Stimulated activated CD8-positive, alpha-beta memory T cell treated with anti-CD3 and anti-CD28 coated beads, Interleukin-15, amount 100 ng/mL, for 48 hours (primary cell): ENCODE data around the gene BRAT1.
"Not testable (repeated sequence)": the region's sequence is repeated elsewhere in the genome, so short reads cannot be mapped to it uniquely, and the experiment has no call there.

Experiments used
- DNase-seq, 2 donors: peaks; one replicate each; pipeline ENCODE4 v3.0.0-alpha.2; 2020; ENCODE audit warnings: low read depth in 2 of 2

The BRAT1 gene

GRCh38 chr7:2583798-2584580 lies 28.7 kb upstream of the BRAT1 start:
- DNase-seq, result no peak

GRCh38 chr7:2582006-2582735 lies 26.8 kb upstream of the BRAT1 start:
- no peak for DNase-seq

GRCh38 chr7:2580636-2581035 lies 25.3 kb upstream of the BRAT1 start:
- no peak for DNase-seq

GRCh38 chr7:2577914-2578680 lies 22.8 kb upstream of the BRAT1 start:
- no peak for DNase-seq

- no peak for DNase-seq
These were observed 21.6 kb upstream of the BRAT1 start for GRCh38 chr7:2576742-2577491.

- DNase-seq, result no peak
These were observed 20.5 kb upstream of the BRAT1 start for GRCh38 chr7:2575733-2576340.

- no peak for DNase-seq
These were observed 19.9 kb upstream of the BRAT1 start for GRCh38 chr7:2575046-2575732.

- no peak for DNase-seq
These were observed 18.4 kb upstream of the BRAT1 start for GRCh38 chr7:2573761-2574160.

GRCh38 chr7:2572101-2572842 lies 16.9 kb upstream of the BRAT1 start:
- no peak for DNase-seq

- DNase-seq, result no peak
These were observed 16.1 kb upstream of the BRAT1 start for GRCh38 chr7:2571409-2571808.

- DNase-seq, result no peak
These were observed 14.7 kb upstream of the BRAT1 start for GRCh38 chr7:2570021-2570420.

- DNase-seq, result no peak
These were observed 14.1 kb upstream of the BRAT1 start for GRCh38 chr7:2569421-2569820.

- no peak for DNase-seq
These were observed 13.3 kb upstream of the BRAT1 start for GRCh38 chr7:2568521-2569223.

GRCh38 chr7:2567679-2568278 lies 12.5 kb upstream of the BRAT1 start:
- DNase-seq, result no peak

- no peak for DNase-seq
These were observed 11.8 kb upstream of the BRAT1 start for GRCh38 chr7:2566890-2567678.

GRCh38 chr7:2566348-2566889 lies 11.1 kb upstream of the BRAT1 start:
- DNase-seq, result no peak

- no peak for DNase-seq
These were observed 9.7 kb upstream of the BRAT1 start for GRCh38 chr7:2564970-2565540.

GRCh38 chr7:2563955-2564354 lies 8.6 kb upstream of the BRAT1 start:
- not testable (repeated sequence) for DNase-seq
